ENCODE data around the gene EVL.

EVL gene

GRCh38 chr14:100022772-100023451 is 42.3 kb upstream of the EVL start:
- no peaks in the 10 kb centered on the region for H3F3A ChIP-seq (ENCODE audit: low read depth)
- no peaks in the 10 kb centered on the region for H3K27me3 ChIP-seq (ENCODE audit: insufficient read depth, low read length, poor library complexity, severe bottlenecking)
- H3K4me3 ChIP-seq (ENCODE audit: low read length, poor library complexity, severe bottlenecking) = no peak overlapping the region
- no peak overlapping the region for H2AFZ ChIP-seq (ENCODE audit: low read length)
- no peak for TF ChIP-seq EZH2phosphoT487 (IDR thresholded peaks at IDR 0.05; ENCODE audit: borderline replicate concordance)
- TF ChIP-seq, protein P1, sequence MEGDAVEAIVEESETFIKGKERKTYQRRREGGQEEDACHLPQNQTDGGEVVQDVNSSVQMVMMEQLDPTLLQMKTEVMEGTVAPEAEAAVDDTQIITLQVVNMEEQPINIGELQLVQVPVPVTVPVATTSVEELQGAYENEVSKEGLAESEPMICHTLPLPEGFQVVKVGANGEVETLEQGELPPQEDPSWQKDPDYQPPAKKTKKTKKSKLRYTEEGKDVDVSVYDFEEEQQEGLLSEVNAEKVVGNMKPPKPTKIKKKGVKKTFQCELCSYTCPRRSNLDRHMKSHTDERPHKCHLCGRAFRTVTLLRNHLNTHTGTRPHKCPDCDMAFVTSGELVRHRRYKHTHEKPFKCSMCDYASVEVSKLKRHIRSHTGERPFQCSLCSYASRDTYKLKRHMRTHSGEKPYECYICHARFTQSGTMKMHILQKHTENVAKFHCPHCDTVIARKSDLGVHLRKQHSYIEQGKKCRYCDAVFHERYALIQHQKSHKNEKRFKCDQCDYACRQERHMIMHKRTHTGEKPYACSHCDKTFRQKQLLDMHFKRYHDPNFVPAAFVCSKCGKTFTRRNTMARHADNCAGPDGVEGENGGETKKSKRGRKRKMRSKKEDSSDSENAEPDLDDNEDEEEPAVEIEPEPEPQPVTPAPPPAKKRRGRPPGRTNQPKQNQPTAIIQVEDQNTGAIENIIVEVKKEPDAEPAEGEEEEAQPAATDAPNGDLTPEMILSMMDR (conservative IDR thresholded peaks at IDR 0.05; ENCODE audit: low read length) = no peak
- no peaks in the 10 kb centered on the region for H3K36me3 ChIP-seq (ENCODE audit: insufficient read depth, low read length)
- peaks cover 16% of the 10 kb centered on the region for H4K20me1 ChIP-seq (ENCODE audit: insufficient read depth, low read length, poor library complexity, severe bottlenecking)
- H3K79me2 ChIP-seq (ENCODE audit: insufficient read depth, low read length) = peaks cover 93% of the 10 kb centered on the region
- H3K9ac ChIP-seq (ENCODE audit: low read depth, low read length, poor library complexity, severe bottlenecking) = no peak overlapping the region
- peaks cover 42% of the 10 kb centered on the region for H3K4me1 ChIP-seq (ENCODE audit: insufficient read depth, low read length, poor library complexity, severe bottlenecking)
- no peak overlapping the region for H3K4me2 ChIP-seq (ENCODE audit: low read depth, low read length, poor library complexity, severe bottlenecking)
- H3K9me2 ChIP-seq (replicated peaks; ENCODE audit: low read depth, low read length) = no peaks in the 10 kb centered on the region
- no peaks in the 10 kb centered on the region for H3K9me3 ChIP-seq (ENCODE audit: insufficient read depth, low read depth, low read length)

DNA sequence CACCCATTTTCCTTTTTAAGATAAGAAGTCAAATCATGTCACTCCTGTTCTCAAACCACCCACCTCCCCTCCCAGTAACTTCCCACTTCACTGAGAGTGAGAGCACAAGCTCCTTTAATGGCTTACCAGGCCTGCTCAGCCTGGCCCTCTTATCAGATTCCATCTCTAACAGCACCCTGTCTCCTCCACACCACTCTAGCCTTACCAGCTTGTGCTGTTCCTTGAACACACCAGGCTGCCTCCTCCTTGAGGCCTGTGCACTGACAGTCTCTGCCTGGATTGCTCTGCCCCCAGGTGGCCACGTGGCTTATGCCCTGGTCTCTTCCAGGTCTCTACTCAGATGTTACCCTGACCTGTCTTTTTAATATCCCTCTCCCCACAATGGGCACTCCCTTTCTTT is 40.1 kb upstream of the EVL start:
- Histone ChIP-seq H3K9me3 (ENCODE audit: insufficient read depth, low read depth, low read length) (no peaks in the 10 kb centered on the region), H3K9me2 (replicated peaks; ENCODE audit: low read depth, low read length) (no peaks in the 10 kb centered on the region), H4K20me1 (ENCODE audit: insufficient read depth, low read length, poor library complexity, severe bottlenecking) (peaks cover 9% of the 10 kb centered on the region), H3K9ac (ENCODE audit: low read depth, low read length, poor library complexity, severe bottlenecking) (no peak overlapping the region), H3K36me3 (ENCODE audit: insufficient read depth, low read length) (no peaks in the 10 kb centered on the region), H3F3A (ENCODE audit: low read depth) (no peaks in the 10 kb centered on the region), H3K27me3 (ENCODE audit: insufficient read depth, low read length, poor library complexity, severe bottlenecking) (no peaks in the 10 kb centered on the region), H2AFZ (ENCODE audit: low read length) (no peak overlapping the region), H3K4me1 (ENCODE audit: insufficient read depth, low read length, poor library complexity, severe bottlenecking) (peaks cover 27% of the 10 kb centered on the region), H3K4me2 (ENCODE audit: low read depth, low read length, poor library complexity, severe bottlenecking) (peak overlapping the region; percentile 24), H3K4me3 (ENCODE audit: low read length, poor library complexity, severe bottlenecking) (no peak overlapping the region), H3K79me2 (ENCODE audit: insufficient read depth, low read length) (peaks cover 93% of the 10 kb centered on the region)
- no peak for TF ChIP-seq EZH2phosphoT487 (IDR thresholded peaks at IDR 0.05; ENCODE audit: borderline replicate concordance)
- TF ChIP-seq, protein P1 (conservative IDR thresholded peaks at IDR 0.05; ENCODE audit: low read length) = peak; percentile 78

DNA sequence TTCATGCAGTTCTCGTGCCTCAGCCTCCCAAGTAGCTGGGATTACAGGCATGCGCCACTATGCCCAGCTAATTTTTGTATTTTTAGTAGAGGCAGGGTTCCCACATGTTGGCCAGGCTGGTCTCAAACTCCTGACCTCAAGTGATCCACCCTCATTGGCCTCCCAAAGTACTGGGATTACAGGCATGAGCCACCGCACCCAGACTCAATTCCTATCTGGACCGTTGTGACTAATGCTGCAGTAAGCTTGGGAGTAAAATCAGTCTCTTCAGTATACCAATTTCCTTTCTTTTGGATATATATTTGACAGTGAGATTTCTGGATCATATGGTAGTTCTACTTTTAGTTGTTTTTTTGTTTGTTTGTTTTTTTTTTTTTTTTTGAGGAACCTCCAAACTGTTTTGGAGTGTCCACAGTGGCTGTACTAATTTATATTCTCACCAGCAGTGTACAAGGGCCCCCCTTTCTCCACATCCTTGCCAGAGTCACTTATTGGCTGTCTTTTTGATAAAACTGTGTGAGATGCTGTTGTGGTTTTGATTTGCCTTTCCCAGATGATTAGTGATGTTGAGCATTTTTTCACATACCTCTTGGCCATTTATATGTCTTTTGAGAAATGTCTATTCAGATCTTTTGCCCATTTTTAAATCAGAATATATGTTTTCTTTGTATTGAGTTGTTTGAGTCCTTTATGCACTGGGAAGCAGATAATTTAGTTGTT is 37.3 kb upstream of the EVL start:
- H3K9me3 ChIP-seq (ENCODE audit: insufficient read depth, low read depth, low read length) = no peaks in the 10 kb centered on the region
- H2AFZ ChIP-seq (ENCODE audit: low read length) = no peak overlapping the region
- H3K9ac ChIP-seq (ENCODE audit: low read depth, low read length, poor library complexity, severe bottlenecking) = no peak overlapping the region
- no peak overlapping the region for H3K4me2 ChIP-seq (ENCODE audit: low read depth, low read length, poor library complexity, severe bottlenecking)
- peaks cover 90% of the 10 kb centered on the region for H3K79me2 ChIP-seq (ENCODE audit: insufficient read depth, low read length)
- H3K4me3 ChIP-seq (ENCODE audit: low read length, poor library complexity, severe bottlenecking) = no peak overlapping the region
- no peak for TF ChIP-seq EZH2phosphoT487 (IDR thresholded peaks at IDR 0.05; ENCODE audit: borderline replicate concordance)
- TF ChIP-seq, protein P1 (conservative IDR thresholded peaks at IDR 0.05; ENCODE audit: low read length) = no peak
- H3K9me2 ChIP-seq (replicated peaks; ENCODE audit: low read depth, low read length) = no peaks in the 10 kb centered on the region
- no peaks in the 10 kb centered on the region for H3K27me3 ChIP-seq (ENCODE audit: insufficient read depth, low read length, poor library complexity, severe bottlenecking)
- H4K20me1 ChIP-seq (ENCODE audit: insufficient read depth, low read length, poor library complexity, severe bottlenecking) = peaks cover 15% of the 10 kb centered on the region
- H3K36me3 ChIP-seq (ENCODE audit: insufficient read depth, low read length) = no peaks in the 10 kb centered on the region
- H3F3A ChIP-seq (ENCODE audit: low read depth) = no peaks in the 10 kb centered on the region
- peaks cover 40% of the 10 kb centered on the region for H3K4me1 ChIP-seq (ENCODE audit: insufficient read depth, low read length, poor library complexity, severe bottlenecking)

All from Loucy (cell line).